ENCODE data around the gene ZMIZ1. TPM values are rescaled to one million over a fixed set of nuclear protein-coding genes. Genes with fewer than 3 reads are reported as not detected.

ZMIZ1 gene
- polyA plus RNA-seq, 2 donors, result 29.2 to 29.7 TPM

DNA sequence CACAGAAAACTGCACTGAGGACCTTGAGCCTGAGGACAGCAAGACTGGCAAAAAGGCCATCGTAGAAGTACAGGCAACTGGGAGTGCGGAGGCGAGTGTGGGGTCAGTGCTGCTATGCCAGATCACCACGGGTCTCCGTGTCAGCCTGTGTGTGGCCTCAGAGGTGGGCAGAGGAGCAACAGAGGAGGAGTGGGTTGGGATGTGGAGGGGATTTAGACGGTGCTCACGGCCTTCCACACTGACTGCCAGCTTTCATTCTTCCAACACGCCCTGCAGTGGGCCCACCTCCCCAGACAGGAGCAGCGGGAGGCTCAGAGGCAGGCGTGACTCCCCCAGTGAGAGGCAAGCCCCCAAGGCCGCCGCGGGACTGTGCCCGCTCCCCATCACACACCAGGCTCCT is 17.0 kb upstream of the ZMIZ1 start:
- Histone ChIP-seq H3K36me3 (ENCODE audit: control insufficient read depth in 2 of 2, insufficient read depth in 2 of 2, low read length in 1 of 2) (no peaks in the 10 kb centered on the region), H3K27ac (ENCODE audit: low read depth in 2 of 2, low read length in 1 of 2) (no peak overlapping the region), H3K4me1 (ENCODE audit: control insufficient read depth in 2 of 2, insufficient read depth in 2 of 2, low read length in 1 of 2) (peaks cover 2 to 4% of the 10 kb centered on the region in 2 donors), H3K4me3 (ENCODE audit: low read depth in 1 of 2, low read length in 2 of 2) (no peak overlapping the region), H3K27me3 (ENCODE audit: control insufficient read depth in 1 of 2, insufficient read depth in 2 of 2, low read length in 2 of 2) (no peaks in the 10 kb centered on the region), H3K9me3 (ENCODE audit: control insufficient read depth in 2 of 2, insufficient read depth in 1 of 2, low read depth in 1 of 2, low read length in 1 of 2) (no peaks in the 10 kb centered on the region)
- 76 to 85% methylated on average over 14 of the region's 14 CpGs for WGBS, 2 donors

DNA sequence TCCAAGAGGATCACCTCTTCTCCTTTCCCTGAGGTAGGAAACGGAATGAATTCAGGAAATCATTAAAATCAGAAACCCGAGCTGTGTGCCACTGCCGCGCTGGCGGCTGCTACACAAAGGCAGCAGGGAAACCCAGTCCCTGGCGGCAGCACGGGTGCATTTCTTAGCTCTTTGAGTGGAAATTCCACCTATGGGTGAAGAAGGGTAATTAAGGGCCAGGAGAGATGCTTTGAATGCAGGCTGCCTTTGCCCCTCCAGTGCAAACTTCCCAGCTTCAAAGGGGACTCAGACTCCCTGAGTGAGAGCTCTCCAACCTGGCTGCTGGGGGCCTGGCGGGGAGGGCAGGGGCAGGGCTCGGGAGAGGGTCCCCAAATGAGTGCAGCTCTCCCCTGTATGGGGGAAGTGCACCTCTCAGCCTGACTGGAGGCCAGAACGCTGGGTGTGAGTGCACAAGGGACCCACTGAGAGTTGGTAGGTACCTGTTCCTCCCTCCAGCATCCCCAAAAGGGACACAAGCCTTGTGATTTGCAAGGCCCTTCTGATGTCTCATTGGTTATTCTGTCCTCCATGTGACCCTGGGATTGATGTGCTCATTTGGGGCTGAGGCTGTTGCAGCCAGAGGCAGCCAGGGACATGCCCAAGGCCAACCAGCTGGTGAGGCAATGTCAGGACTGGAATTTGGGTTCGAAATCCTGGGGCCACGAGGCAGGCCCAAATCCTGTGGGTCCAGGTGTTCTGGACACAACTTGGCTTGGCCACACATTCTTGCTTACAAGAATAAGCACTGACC is 16.3 kb upstream of the ZMIZ1 start:
- no peak overlapping the region for H3K4me3 ChIP-seq (ENCODE audit: low read depth in 1 of 2, low read length in 2 of 2)
- H3K9me3 ChIP-seq (ENCODE audit: control insufficient read depth in 2 of 2, insufficient read depth in 1 of 2, low read depth in 1 of 2, low read length in 1 of 2), result no peaks in the 10 kb centered on the region
- H3K36me3 ChIP-seq (ENCODE audit: control insufficient read depth in 2 of 2, insufficient read depth in 2 of 2, low read length in 1 of 2), result no peaks in the 10 kb centered on the region
- no peaks in the 10 kb centered on the region for H3K27me3 ChIP-seq (ENCODE audit: control insufficient read depth in 1 of 2, insufficient read depth in 2 of 2, low read length in 2 of 2)
- no peak overlapping the region for H3K27ac ChIP-seq (ENCODE audit: low read depth in 2 of 2, low read length in 1 of 2)
- WGBS, 2 donors, result 66 to 67% methylated on average over 12 of the region's 12 CpGs
- H3K4me1 ChIP-seq (ENCODE audit: control insufficient read depth in 2 of 2, insufficient read depth in 2 of 2, low read length in 1 of 2), result peaks cover 2 to 4% of the 10 kb centered on the region in 2 donors

DNA sequence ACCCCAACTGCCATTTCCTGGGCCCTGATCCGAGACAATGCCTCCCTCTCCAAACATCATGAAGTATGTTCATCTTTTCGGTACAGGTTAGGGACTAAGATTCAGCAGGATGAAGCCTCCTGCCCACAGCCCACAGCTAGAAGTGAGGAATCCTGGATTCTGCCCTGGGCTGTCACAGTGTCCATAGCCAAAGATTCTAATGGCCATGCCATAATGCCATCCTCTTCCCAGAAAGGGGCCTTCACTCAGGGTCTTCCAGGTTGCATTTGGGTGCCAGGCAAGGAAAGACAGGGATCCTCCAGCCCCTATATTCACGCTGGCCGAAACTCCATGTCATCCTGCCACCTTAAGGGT is 15.7 kb upstream of the ZMIZ1 start:
- no peaks in the 10 kb centered on the region for H3K36me3 ChIP-seq (ENCODE audit: control insufficient read depth in 2 of 2, insufficient read depth in 2 of 2, low read length in 1 of 2)
- no peaks in the 10 kb centered on the region for H3K27me3 ChIP-seq (ENCODE audit: control insufficient read depth in 1 of 2, insufficient read depth in 2 of 2, low read length in 2 of 2)
- peaks cover under 1 to 2% of the 10 kb centered on the region in 2 donors for H3K4me1 ChIP-seq (ENCODE audit: control insufficient read depth in 2 of 2, insufficient read depth in 2 of 2, low read length in 1 of 2)
- H3K27ac ChIP-seq (ENCODE audit: low read depth in 2 of 2, low read length in 1 of 2), result no peak overlapping the region
- no peaks in the 10 kb centered on the region for H3K9me3 ChIP-seq (ENCODE audit: control insufficient read depth in 2 of 2, insufficient read depth in 1 of 2, low read depth in 1 of 2, low read length in 1 of 2)
- no peak overlapping the region for H3K4me3 ChIP-seq (ENCODE audit: low read depth in 1 of 2, low read length in 2 of 2)
- 95 to 96% methylated on average over 4 of the region's 4 CpGs for WGBS, 2 donors

GRCh38 chr10:79053481-79054202 is 15.1 kb upstream of the ZMIZ1 start:
- Histone ChIP-seq H3K36me3 (ENCODE audit: control insufficient read depth in 2 of 2, insufficient read depth in 2 of 2, low read length in 1 of 2) (no peaks in the 10 kb centered on the region), H3K27ac (ENCODE audit: low read depth in 2 of 2, low read length in 1 of 2) (no peak overlapping the region), H3K4me3 (ENCODE audit: low read depth in 1 of 2, low read length in 2 of 2) (no peak overlapping the region), H3K9me3 (ENCODE audit: control insufficient read depth in 2 of 2, insufficient read depth in 1 of 2, low read depth in 1 of 2, low read length in 1 of 2) (no peaks in the 10 kb centered on the region), H3K4me1 (ENCODE audit: control insufficient read depth in 2 of 2, insufficient read depth in 2 of 2, low read length in 1 of 2) (peaks cover 0 to 2% of the 10 kb centered on the region in 2 donors), H3K27me3 (ENCODE audit: control insufficient read depth in 1 of 2, insufficient read depth in 2 of 2, low read length in 2 of 2) (no peaks in the 10 kb centered on the region)
- WGBS, 2 donors, result 84 to 85% methylated on average over 11 of the region's 11 CpGs

- H3K27me3 ChIP-seq (ENCODE audit: control insufficient read depth in 1 of 2, insufficient read depth in 2 of 2, low read length in 2 of 2), result no peaks in the 10 kb centered on the region
- H3K9me3 ChIP-seq (ENCODE audit: control insufficient read depth in 2 of 2, insufficient read depth in 1 of 2, low read depth in 1 of 2, low read length in 1 of 2), result no peaks in the 10 kb centered on the region
- H3K36me3 ChIP-seq (ENCODE audit: control insufficient read depth in 2 of 2, insufficient read depth in 2 of 2, low read length in 1 of 2), result no peaks in the 10 kb centered on the region
- no peak overlapping the region for H3K27ac ChIP-seq (ENCODE audit: low read depth in 2 of 2, low read length in 1 of 2)
- WGBS, 2 donors, result 62 to 73% methylated on average over 13 of the region's 13 CpGs
- H3K4me3 ChIP-seq (ENCODE audit: low read depth in 1 of 2, low read length in 2 of 2), result no peak overlapping the region
- no peaks in the 10 kb centered on the region for H3K4me1 ChIP-seq (ENCODE audit: control insufficient read depth in 2 of 2, insufficient read depth in 2 of 2, low read length in 1 of 2)
Measured at GRCh38 chr10:79054203-79055099, 14.3 kb upstream of the ZMIZ1 start.

DNA sequence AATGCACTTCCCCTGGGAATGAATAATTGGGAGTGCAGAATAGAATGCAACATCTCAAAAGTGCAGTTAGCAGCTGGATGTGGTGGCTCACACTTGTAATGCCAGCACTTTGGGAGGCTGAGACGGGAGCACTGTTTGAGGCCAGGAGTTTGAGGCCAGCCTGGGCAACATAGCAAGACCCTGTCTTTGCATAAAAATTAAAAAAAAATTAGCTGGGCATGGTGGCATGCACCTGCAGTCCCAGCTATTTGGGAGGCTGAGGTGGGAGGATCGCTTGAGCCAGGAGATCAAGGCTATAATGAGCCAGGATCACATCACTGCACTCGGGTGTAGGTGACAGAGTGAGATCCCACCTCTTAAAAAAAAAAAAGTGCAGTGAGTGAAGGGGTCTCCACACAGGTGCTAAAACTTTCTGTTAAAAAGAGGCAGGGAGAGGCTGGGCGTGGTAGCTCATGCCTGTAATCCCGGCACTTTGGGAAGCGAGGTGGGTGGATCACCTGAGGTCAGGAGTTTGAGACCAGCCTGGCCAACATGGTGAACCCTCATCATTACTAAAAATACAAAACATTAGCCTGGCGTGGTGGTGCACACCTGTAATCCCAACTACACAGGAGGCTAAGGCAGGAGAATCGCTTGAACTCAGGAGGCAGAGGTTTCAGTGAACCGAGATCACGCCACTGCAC is 13.5 kb upstream of the ZMIZ1 start:
- H3K4me1 ChIP-seq (ENCODE audit: control insufficient read depth in 2 of 2, insufficient read depth in 2 of 2, low read length in 1 of 2), result no peaks in the 10 kb centered on the region
- no peaks in the 10 kb centered on the region for H3K36me3 ChIP-seq (ENCODE audit: control insufficient read depth in 2 of 2, insufficient read depth in 2 of 2, low read length in 1 of 2)
- no peak overlapping the region for H3K27ac ChIP-seq (ENCODE audit: low read depth in 2 of 2, low read length in 1 of 2)
- no peak overlapping the region for H3K4me3 ChIP-seq (ENCODE audit: low read depth in 1 of 2, low read length in 2 of 2)
- H3K27me3 ChIP-seq (ENCODE audit: control insufficient read depth in 1 of 2, insufficient read depth in 2 of 2, low read length in 2 of 2), result no peaks in the 10 kb centered on the region
- H3K9me3 ChIP-seq (ENCODE audit: control insufficient read depth in 2 of 2, insufficient read depth in 1 of 2, low read depth in 1 of 2, low read length in 1 of 2), result no peaks in the 10 kb centered on the region
- 88 to 93% methylated on average over 10 of the region's 10 CpGs for WGBS, 2 donors

- no peaks in the 10 kb centered on the region for H3K36me3 ChIP-seq (ENCODE audit: control insufficient read depth in 2 of 2, insufficient read depth in 2 of 2, low read length in 1 of 2)
- H3K27me3 ChIP-seq (ENCODE audit: control insufficient read depth in 1 of 2, insufficient read depth in 2 of 2, low read length in 2 of 2), result no peaks in the 10 kb centered on the region
- 89 to 90% methylated on average over 4 of the region's 4 CpGs for WGBS, 2 donors
- no peaks in the 10 kb centered on the region for H3K4me1 ChIP-seq (ENCODE audit: control insufficient read depth in 2 of 2, insufficient read depth in 2 of 2, low read length in 1 of 2)
- no peak overlapping the region for H3K4me3 ChIP-seq (ENCODE audit: low read depth in 1 of 2, low read length in 2 of 2)
- no peaks in the 10 kb centered on the region for H3K9me3 ChIP-seq (ENCODE audit: control insufficient read depth in 2 of 2, insufficient read depth in 1 of 2, low read depth in 1 of 2, low read length in 1 of 2)
- H3K27ac ChIP-seq (ENCODE audit: low read depth in 2 of 2, low read length in 1 of 2), result no peak overlapping the region
Measured at GRCh38 chr10:79055892-79056291, 12.9 kb upstream of the ZMIZ1 start.

GRCh38 chr10:79056361-79056735 is 12.4 kb upstream of the ZMIZ1 start:
- no peaks in the 10 kb centered on the region for H3K36me3 ChIP-seq (ENCODE audit: control insufficient read depth in 2 of 2, insufficient read depth in 2 of 2, low read length in 1 of 2)
- H3K27me3 ChIP-seq (ENCODE audit: control insufficient read depth in 1 of 2, insufficient read depth in 2 of 2, low read length in 2 of 2), result no peaks in the 10 kb centered on the region
- H3K27ac ChIP-seq (ENCODE audit: low read depth in 2 of 2, low read length in 1 of 2), result no peak overlapping the region
- no peaks in the 10 kb centered on the region for H3K4me1 ChIP-seq (ENCODE audit: control insufficient read depth in 2 of 2, insufficient read depth in 2 of 2, low read length in 1 of 2)
- WGBS, 2 donors, result 88 to 90% methylated on average over 8 of the region's 8 CpGs
- no peaks in the 10 kb centered on the region for H3K9me3 ChIP-seq (ENCODE audit: control insufficient read depth in 2 of 2, insufficient read depth in 1 of 2, low read depth in 1 of 2, low read length in 1 of 2)
- no peak overlapping the region for H3K4me3 ChIP-seq (ENCODE audit: low read depth in 1 of 2, low read length in 2 of 2)

DNA sequence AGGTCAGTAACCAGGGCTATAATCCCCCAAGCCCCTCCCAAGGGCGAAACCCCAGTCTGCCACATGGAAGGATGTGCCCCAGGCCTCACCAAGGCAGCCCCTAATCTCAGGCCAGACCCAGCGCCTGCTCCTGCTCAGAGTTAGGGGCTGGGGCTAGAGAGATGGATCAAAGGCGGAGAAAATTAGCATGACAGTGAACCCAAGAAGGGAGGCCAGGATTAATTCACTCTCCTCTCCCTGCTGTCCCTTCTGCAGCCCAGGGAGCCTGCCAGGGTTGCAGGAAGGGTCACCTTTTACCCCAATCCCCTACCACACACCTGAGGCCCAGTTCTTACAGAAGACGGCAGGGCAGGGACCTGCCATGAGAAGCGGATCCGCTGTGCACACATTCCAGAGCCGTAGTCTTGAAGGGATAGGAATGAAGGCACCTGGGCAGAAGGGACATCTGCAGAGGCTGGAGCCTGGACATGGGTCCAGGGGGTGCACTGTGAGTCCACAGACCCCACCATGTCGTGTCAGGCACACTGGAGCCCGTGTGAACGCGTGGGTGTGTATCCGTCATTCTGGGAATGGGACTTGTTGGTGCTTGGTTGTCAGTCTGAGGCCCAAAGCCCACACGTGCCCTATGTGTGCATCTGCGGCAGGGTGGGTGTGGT is 11.9 kb upstream of the ZMIZ1 start:
- H3K27ac ChIP-seq (ENCODE audit: low read depth in 2 of 2, low read length in 1 of 2), result no peak overlapping the region
- no peaks in the 10 kb centered on the region for H3K9me3 ChIP-seq (ENCODE audit: control insufficient read depth in 2 of 2, insufficient read depth in 1 of 2, low read depth in 1 of 2, low read length in 1 of 2)
- H3K27me3 ChIP-seq (ENCODE audit: control insufficient read depth in 1 of 2, insufficient read depth in 2 of 2, low read length in 2 of 2), result no peaks in the 10 kb centered on the region
- no peak overlapping the region for H3K4me3 ChIP-seq (ENCODE audit: low read depth in 1 of 2, low read length in 2 of 2)
- WGBS, 2 donors, result 86 to 88% methylated on average over 14 of the region's 14 CpGs
- H3K36me3 ChIP-seq (ENCODE audit: control insufficient read depth in 2 of 2, insufficient read depth in 2 of 2, low read length in 1 of 2), result no peaks in the 10 kb centered on the region
- no peaks in the 10 kb centered on the region for H3K4me1 ChIP-seq (ENCODE audit: control insufficient read depth in 2 of 2, insufficient read depth in 2 of 2, low read length in 1 of 2)

Measured in esophagus (tissue), 2 donors.